Measurements from ENCODE around the gene DUSP1.

The DUSP1 gene

GRCh38 chr5:172722327-172722815, 48.6 kb downstream of the DUSP1 start:
- no peak for DNase-seq (ENCODE audit: low spot score)
- no peak for TF ChIP-seq CTCF (IDR thresholded peaks at IDR 0.05; ENCODE audit: extremely low read depth, missing control alignments)

DNA sequence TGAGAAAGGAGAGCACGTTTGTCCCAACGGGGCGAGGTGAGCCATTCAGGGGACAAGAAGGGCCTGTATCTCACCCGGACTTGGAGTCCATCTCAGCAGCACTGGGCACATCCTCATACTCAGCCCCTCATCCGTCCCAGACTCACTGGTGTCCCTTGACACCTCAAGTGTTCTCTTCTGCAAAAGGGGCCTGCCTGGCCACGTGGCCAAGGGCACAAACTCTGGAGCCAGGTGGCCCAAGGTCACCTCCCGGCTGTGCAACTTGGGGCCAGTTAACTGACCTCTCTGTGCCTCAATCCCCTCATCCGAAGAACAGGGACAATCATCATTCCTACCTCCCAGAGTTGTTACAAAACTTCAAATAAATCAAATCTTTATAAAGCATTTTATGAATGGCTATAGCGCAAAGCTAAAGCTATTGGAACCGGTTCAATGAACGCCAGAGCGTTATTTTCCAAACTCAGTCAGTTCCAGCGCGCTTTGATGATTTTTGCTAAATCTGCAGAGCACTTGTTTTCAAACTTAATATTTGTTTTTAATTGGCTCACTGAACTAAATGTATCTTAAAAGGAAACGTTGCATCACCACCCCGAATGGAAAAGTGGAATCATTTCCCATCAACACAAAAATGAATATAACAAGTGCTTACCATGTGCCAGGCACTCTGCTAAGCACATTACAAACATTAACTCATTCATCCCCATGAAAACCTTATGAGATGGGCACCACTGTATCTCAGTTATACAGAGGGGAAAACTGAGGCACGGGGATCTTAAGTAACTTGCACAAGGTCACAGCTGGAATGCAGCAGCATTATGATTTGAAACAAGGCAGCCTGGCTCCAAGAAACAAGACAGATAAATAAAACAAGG, 49.3 kb downstream of the DUSP1 start:
- no peak for DNase-seq (ENCODE audit: low spot score)
- TF ChIP-seq CTCF (IDR thresholded peaks at IDR 0.05; ENCODE audit: extremely low read depth, missing control alignments): no peak

DNA sequence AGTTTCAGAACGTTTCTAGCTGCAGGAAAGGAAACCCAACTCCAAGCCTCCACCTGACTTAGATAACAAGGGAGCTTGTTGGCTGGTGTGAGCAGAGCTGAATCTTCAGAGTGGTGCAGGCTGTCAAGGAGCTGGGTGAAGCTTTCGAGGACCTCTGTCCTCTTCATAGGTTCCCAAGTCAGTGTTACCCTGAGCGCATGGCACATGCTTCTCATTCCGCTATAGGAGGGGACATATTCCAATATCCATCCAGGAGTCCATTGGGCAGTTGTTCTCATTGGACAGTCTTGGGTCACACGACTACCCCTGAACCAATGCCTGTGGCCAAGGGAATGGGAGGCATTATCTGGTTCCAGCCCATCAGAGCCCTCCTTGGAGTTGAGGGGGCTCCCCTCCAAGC, 50.3 kb downstream of the DUSP1 start:
- no peak for TF ChIP-seq CTCF (IDR thresholded peaks at IDR 0.05; ENCODE audit: extremely low read depth, missing control alignments)

GRCh38 chr5:172719211-172719610, 51.8 kb downstream of the DUSP1 start:
- no peak for TF ChIP-seq CTCF (IDR thresholded peaks at IDR 0.05; ENCODE audit: extremely low read depth, missing control alignments)
- no peak for DNase-seq (ENCODE audit: low spot score)

More for the DNA sequence above, 50.3 kb downstream of the DUSP1 start:
- DNase-seq (ENCODE audit: low spot score): no peak

DNA sequence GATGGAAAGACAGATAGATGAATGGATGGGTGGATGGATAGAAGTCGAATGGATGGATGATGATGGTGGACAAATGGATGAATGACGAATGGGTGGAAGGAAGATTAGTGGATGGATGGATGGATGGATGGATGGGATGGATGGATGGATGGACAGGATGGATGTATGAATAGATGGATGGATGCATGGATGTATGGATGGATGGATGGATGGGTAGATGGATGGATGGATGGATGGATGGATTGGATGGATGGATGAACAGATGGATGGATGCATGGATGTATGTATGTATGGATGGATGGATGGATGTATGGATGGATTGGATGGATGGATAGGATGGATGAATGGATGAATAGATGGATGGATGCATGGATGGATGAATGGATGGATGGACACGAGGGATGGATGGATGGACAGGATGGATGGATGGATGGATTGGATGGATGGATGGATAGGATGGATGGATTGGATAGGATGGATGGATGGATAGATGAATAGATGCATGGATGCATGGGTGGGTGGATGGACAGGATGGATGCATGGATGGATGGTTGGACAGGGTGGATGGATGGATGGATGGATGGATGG, 52.4 kb downstream of the DUSP1 start:
- DNase-seq (ENCODE audit: low spot score): no peak
- no peak for TF ChIP-seq CTCF (IDR thresholded peaks at IDR 0.05; ENCODE audit: extremely low read depth, missing control alignments)
